NB4 (cell line): Measurements from ENCODE around the gene C16orf86.
A peak's percentile ranks its signal among the peaks of the same experiment; 100 is the strongest.

Experiments used
- DNase-seq: peaks from one replicate; pipeline ENCODE4 v3.0.0; 2010; ENCODE audit warnings: low read depth
- H3K4me3 ChIP-seq: one replicate; pipeline ENCODE4 v1.5.1; 2011; ENCODE audit warnings: mild to moderate bottlenecking, low read depth, low read length, moderate library complexity
- MAX ChIP-seq: IDR thresholded peaks from 2 replicates; pipeline ENCODE4 v1.6.1; 2011; ENCODE audit warnings: low read depth, low read length
- MYC ChIP-seq: IDR thresholded peaks from 2 replicates; pipeline ENCODE4 v1.6.1; 2011; ENCODE audit warnings: low read depth, low read length
- POLR2A ChIP-seq: IDR thresholded peaks from 2 replicates; pipeline ENCODE4 v1.6.1; 2011; ENCODE audit warnings: mild to moderate bottlenecking; ENCODE audit not compliant: insufficient read length; ENCODE audit errors: extremely low read depth
- TF ChIP-seq, protein P1 (sequence below): IDR thresholded peaks from one replicate; pipeline ENCODE4 v1.5.1; 2012; ENCODE audit warnings: low read depth, low read length

The C16orf86 gene

DNA sequence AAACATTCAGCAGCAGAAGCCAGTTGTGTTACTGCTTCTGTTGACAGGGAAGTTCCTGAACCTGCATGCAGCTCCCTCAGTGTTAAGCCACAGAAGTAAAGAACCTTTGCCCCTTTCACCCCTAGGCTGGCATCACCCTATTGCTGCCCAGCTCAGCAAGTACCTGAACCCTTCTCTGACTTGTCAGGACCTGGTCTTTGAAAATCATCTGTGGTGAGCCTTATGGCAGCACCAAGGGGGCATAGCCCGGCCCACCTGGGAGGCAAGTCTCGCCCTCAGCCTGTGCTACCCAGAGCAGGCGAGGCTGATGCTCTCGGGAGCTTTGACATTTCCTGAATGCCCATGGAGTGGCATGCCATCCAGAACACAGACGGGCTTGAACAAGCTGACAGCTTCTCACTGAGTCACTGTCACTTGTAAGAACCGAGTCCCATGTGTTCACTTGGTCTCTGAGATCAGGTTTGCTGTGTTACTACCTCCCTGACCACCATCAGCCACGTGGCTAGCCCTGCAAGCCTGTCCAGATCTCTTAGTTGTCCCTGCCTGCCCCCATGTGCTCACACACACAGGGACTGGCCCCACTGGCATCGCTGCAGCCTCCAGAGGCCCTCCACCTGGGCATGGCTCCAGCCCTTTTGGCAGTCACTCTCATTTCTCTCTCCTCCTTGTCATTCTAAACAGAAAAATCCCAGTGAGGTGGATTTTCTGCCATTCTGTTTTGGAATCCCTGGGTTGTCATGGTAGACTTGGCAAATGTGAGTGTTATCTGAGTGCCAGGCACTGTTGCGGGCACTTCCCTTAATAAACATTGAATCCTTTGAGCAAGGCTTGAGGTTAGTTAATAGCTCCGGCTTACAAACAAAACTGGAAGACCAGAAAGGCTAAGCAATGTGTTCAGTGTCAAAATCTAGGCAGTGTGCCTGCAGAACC lies 24.6 kb upstream of the C16orf86 start:
- no peak for DNase-seq

DNA sequence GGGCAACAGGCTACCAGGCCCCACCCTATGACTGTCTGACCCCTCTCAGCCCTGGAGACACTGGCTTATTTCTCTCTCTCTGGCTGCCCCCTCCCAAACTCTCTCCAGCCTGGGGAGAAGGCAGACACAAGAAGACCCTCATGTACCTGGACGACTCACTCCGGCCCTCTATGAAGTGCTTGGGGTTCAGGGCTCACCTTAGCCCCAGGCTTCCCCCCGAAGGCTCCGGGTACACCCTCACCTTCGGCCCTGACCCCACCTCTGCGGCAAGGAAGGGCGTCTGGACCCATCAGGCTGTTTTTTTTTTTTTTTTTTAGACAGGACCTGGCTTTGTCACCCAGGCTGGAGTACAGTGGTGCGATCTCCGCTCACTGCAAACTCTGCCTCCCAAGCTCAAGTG lies 22.6 kb upstream of the C16orf86 start:
- TF ChIP-seq MAX, result no peak
- TF ChIP-seq MYC, result no peak
- no peak for TF ChIP-seq POLR2A
- TF ChIP-seq, protein P1, sequence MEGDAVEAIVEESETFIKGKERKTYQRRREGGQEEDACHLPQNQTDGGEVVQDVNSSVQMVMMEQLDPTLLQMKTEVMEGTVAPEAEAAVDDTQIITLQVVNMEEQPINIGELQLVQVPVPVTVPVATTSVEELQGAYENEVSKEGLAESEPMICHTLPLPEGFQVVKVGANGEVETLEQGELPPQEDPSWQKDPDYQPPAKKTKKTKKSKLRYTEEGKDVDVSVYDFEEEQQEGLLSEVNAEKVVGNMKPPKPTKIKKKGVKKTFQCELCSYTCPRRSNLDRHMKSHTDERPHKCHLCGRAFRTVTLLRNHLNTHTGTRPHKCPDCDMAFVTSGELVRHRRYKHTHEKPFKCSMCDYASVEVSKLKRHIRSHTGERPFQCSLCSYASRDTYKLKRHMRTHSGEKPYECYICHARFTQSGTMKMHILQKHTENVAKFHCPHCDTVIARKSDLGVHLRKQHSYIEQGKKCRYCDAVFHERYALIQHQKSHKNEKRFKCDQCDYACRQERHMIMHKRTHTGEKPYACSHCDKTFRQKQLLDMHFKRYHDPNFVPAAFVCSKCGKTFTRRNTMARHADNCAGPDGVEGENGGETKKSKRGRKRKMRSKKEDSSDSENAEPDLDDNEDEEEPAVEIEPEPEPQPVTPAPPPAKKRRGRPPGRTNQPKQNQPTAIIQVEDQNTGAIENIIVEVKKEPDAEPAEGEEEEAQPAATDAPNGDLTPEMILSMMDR, result no peak
- DNase-seq, result no peak
- no peak overlapping the region for H3K4me3 ChIP-seq

More for the DNA sequence above, 24.6 kb upstream of the C16orf86 start:
- no peak overlapping the region for H3K4me3 ChIP-seq
- TF ChIP-seq POLR2A (no peak), MYC (no peak), MAX (peak; percentile 29; the same call in 1 of the 2 replicates)
- TF ChIP-seq, protein P1, result no peak

- no peak for DNase-seq
- H3K4me3 ChIP-seq, result peak overlapping the region; percentile 36
- no peak for TF ChIP-seq POLR2A
- TF ChIP-seq MYC, result no peak
- no peak for TF ChIP-seq MAX
Observed at GRCh38 chr16:67645397-67646121, 21.1 kb upstream of the C16orf86 start.

- H3K4me3 ChIP-seq, result no peak overlapping the region
- TF ChIP-seq, protein P1, result no peak
- TF ChIP-seq MAX (no peak), MYC (no peak), POLR2A (no peak)
- no peak for DNase-seq
Observed at GRCh38 chr16:67647111-67647651, 19.4 kb upstream of the C16orf86 start.

DNA sequence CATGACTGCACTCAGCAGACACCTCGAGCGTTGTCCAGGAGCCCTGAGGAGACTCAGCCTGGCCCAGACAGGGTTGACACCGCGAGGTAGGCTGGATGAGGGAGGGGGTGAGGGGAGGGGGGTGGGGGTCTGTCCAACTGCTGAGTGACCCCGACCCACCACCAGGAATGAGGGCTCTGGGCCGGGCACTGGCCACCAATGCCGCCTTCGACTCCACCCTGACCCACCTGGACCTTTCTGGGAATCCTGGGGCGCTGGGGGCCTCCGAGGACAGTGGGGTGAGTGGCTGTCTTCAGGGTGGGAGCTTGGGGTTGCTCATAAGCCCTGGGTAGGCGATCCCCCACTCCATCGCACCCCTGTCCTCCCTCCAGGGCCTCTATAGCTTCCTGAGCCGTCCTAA lies 18.9 kb upstream of the C16orf86 start:
- TF ChIP-seq MYC, result no peak
- no peak for TF ChIP-seq POLR2A
- no peak for TF ChIP-seq MAX
- TF ChIP-seq, protein P1, result no peak
- no peak overlapping the region for H3K4me3 ChIP-seq
- no peak for DNase-seq
